ENCODE measurements around the gene B4GALNT3. TPM values are rescaled to one million over a fixed set of nuclear protein-coding genes. Genes with fewer than 3 reads are reported as not detected.

B4GALNT3 gene
- total and polyA plus RNA-seq, 2 experiments from 2014 or later, result 2.8 to 15.8 TPM

DNA sequence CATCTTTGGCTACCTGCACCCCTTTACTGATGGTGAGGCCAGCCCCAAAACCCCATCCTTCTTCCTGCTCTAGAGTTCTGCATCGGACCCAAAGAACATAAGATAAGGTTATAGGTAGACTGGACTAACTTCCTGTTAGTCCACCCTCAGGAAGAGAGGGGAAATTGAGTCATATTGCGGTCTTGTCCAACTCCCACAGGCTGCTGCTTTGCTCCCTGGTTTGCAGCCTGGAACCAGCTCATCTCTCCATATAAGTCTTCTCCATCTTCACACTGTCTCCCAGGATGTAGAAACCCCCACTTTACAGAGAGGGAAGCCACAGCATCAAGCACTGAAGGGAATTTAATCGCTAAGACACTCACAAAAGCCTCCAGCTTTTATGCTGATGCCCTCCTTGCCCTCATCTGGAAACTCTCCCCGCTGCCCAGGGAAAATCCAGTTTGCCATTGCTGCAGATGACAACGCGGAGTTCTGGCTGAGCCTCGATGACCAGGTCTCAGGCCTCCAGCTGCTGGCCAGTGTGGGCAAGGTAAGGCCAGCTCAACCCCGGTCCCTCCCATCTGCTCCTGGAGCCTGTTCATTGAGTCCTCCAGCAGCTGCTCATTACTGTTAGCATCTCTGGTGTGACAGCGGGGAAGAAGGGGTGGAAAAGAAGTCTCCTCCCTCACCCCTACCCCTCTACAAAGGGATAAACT, 85.3 kb downstream of the B4GALNT3 start:
- TF ChIP-seq POLR2AphosphoS5 (IDR thresholded peaks at IDR 0.05; ENCODE audit: low read depth), result no peak
- no peak for TF ChIP-seq ETS1 (IDR thresholded peaks at IDR 0.05)
- no peak for TF ChIP-seq EZH2 (IDR thresholded peaks at IDR 0.05; ENCODE audit: low read depth, unreplicated experiment)
- TF ChIP-seq ZNF462 (CRISPR knock-in tag; IDR thresholded peaks at IDR 0.05), result no peak
- TF ChIP-seq ZNF114 (CRISPR knock-in tag; IDR thresholded peaks at IDR 0.05), result no peak
- TF ChIP-seq JUNB (IDR thresholded peaks at IDR 0.05; ENCODE audit: unreplicated experiment), result no peak
- no peak for TF ChIP-seq NANOG (IDR thresholded peaks at IDR 0.05; ENCODE audit: borderline replicate concordance)
- TF ChIP-seq STAT1 (IDR thresholded peaks at IDR 0.05; ENCODE audit: unreplicated experiment), result no peak
- TF ChIP-seq CREB1 (CRISPR knock-in tag; IDR thresholded peaks at IDR 0.05; ENCODE audit: low read depth), result no peak
- TF ChIP-seq ZNF331 (CRISPR knock-in tag; IDR thresholded peaks at IDR 0.05; ENCODE audit: low read depth), result no peak
- TF ChIP-seq CTCF (conservative IDR thresholded peaks at IDR 0.05; ENCODE audit: low read depth in 2 of 2), result no peak
- no peak for TF ChIP-seq EZH2phosphoT487 (IDR thresholded peaks at IDR 0.05; ENCODE audit: unreplicated experiment)
- no peaks in the 10 kb centered on the region for H3K9me3 Mint-ChIP-seq
- Histone ChIP-seq H2AFZ (no peak overlapping the region), H3K27me3 (ENCODE audit: insufficient read depth) (peaks cover 7% of the 10 kb centered on the region), H3K4me3 (no peak overlapping the region), H3K36me3 (ENCODE audit: insufficient read depth) (no peaks in the 10 kb centered on the region), H3F3A (replicated peaks; ENCODE audit: low read depth) (no peaks in the 10 kb centered on the region), H4K20me1 (replicated peaks; ENCODE audit: insufficient read depth) (no peaks in the 10 kb centered on the region), H3K4me2 (no peak overlapping the region), H3K27ac (ENCODE audit: low read depth) (no peak overlapping the region), H3K9me2 (ENCODE audit: insufficient read depth) (no peaks in the 10 kb centered on the region), H3K79me2 (replicated peaks; ENCODE audit: insufficient read depth) (no peaks in the 10 kb centered on the region), H3K4me1 (ENCODE audit: insufficient read depth) (peaks cover 6% of the 10 kb centered on the region; the same call in 1 of the 2 replicates)
- H3K36me3 Mint-ChIP-seq (ENCODE audit: low read depth), result peaks cover 3% of the 10 kb centered on the region; the same call in 1 of the 3 replicates
- H3K27me3 Mint-ChIP-seq (ENCODE audit: insufficient read depth, low read depth, poor library complexity), result peaks cover 11% of the 10 kb centered on the region
- no peak for DNase-seq (ENCODE audit: low spot score)
- no peak overlapping the region for H3K4me3 Mint-ChIP-seq
- ATAC-seq, result no peak
- H3K4me1 Mint-ChIP-seq, result peaks cover 15% of the 10 kb centered on the region
- H3K27ac Mint-ChIP-seq, result no peak overlapping the region
